ENCODE data around the gene PADI3.
A peak's percentile ranks its signal among the peaks of the same experiment; 100 is the strongest.

- TF ChIP-seq POLR2AphosphoS5 (IDR thresholded peaks at IDR 0.05; ENCODE audit: low read depth, low read length) (no peak), TAF1 (IDR thresholded peaks at IDR 0.05; ENCODE audit: borderline replicate concordance, insufficient read depth, low read length) (no peak), SIN3A (IDR thresholded peaks at IDR 0.05; ENCODE audit: borderline replicate concordance, insufficient read depth, low read length) (no peak), FOXP2 (optimal IDR thresholded peaks at IDR 0.05; ENCODE audit: borderline replicate concordance, extremely low read depth, extremely low read length, insufficient read depth) (no peak)
- TF ChIP-seq, protein P1, sequence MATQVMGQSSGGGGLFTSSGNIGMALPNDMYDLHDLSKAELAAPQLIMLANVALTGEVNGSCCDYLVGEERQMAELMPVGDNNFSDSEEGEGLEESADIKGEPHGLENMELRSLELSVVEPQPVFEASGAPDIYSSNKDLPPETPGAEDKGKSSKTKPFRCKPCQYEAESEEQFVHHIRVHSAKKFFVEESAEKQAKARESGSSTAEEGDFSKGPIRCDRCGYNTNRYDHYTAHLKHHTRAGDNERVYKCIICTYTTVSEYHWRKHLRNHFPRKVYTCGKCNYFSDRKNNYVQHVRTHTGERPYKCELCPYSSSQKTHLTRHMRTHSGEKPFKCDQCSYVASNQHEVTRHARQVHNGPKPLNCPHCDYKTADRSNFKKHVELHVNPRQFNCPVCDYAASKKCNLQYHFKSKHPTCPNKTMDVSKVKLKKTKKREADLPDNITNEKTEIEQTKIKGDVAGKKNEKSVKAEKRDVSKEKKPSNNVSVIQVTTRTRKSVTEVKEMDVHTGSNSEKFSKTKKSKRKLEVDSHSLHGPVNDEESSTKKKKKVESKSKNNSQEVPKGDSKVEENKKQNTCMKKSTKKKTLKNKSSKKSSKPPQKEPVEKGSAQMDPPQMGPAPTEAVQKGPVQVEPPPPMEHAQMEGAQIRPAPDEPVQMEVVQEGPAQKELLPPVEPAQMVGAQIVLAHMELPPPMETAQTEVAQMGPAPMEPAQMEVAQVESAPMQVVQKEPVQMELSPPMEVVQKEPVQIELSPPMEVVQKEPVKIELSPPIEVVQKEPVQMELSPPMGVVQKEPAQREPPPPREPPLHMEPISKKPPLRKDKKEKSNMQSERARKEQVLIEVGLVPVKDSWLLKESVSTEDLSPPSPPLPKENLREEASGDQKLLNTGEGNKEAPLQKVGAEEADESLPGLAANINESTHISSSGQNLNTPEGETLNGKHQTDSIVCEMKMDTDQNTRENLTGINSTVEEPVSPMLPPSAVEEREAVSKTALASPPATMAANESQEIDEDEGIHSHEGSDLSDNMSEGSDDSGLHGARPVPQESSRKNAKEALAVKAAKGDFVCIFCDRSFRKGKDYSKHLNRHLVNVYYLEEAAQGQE (IDR thresholded peaks at IDR 0.05; ENCODE audit: insufficient read depth in 1 of 2, low read depth in 2 of 2, low read length in 2 of 2) = peak in 1 of 2 experiments; percentile 71; a peak in 1 of 4 replicates
Observed at GRCh38 chr1:17306407-17306806, 57.5 kb downstream of the PADI3 start.

All from PFSK-1 (cell line).